Umbilical cord (tissue), 2 donors: ENCODE measurements around the gene C3orf52. TPM values are rescaled to one million over a fixed set of nuclear protein-coding genes. Genes with fewer than 3 reads are reported as not detected.

Experiments used
- DNase-seq: peaks from one replicate; pipeline ENCODE4 v3.0.0-alpha.2; 2015; ENCODE audit warnings: low spot score
- total RNA-seq: library from RNA; depleted of rRNA; stranded (reverse); fragments of >200 nt; gene quantifications from one replicate; pipeline ENCODE4 v1.2.3, GENCODE V29; 2014; ENCODE audit warnings: low replicate concordance; ENCODE audit not compliant: insufficient read depth

C3orf52 gene
- total RNA-seq, 1 donor from 2014 or later: 16.1 TPM

GRCh38 chr3:112117841-112118571, 31.8 kb downstream of the C3orf52 start:
- DNase-seq: no peak

- no peak for DNase-seq
Observed at GRCh38 chr3:112119962-112120836, 34.0 kb downstream of the C3orf52 start.

- DNase-seq: no peak
Observed at GRCh38 chr3:112121577-112122547, 35.7 kb downstream of the C3orf52 start.

GRCh38 chr3:112122870-112123269, 36.7 kb downstream of the C3orf52 start:
- DNase-seq: no peak

- DNase-seq: no peak
Observed at GRCh38 chr3:112123548-112123947, 37.4 kb downstream of the C3orf52 start.

GRCh38 chr3:112124907-112125607, 38.9 kb downstream of the C3orf52 start:
- no peak for DNase-seq

GRCh38 chr3:112126511-112126911, 40.3 kb downstream of the C3orf52 start:
- DNase-seq: peak; percentile 24

GRCh38 chr3:112127522-112128494, 41.6 kb downstream of the C3orf52 start:
- DNase-seq: no peak

GRCh38 chr3:112128843-112129727, 42.9 kb downstream of the C3orf52 start:
- DNase-seq: peak; percentile 45

- no peak for DNase-seq
Observed at GRCh38 chr3:112129925-112130637, 43.9 kb downstream of the C3orf52 start.

- DNase-seq: no peak
Observed at GRCh38 chr3:112130638-112130993, 44.4 kb downstream of the C3orf52 start.

GRCh38 chr3:112131111-112131510, 44.9 kb downstream of the C3orf52 start:
- DNase-seq: no peak

- no peak for DNase-seq
Observed at GRCh38 chr3:112132088-112132487, 45.9 kb downstream of the C3orf52 start.

GRCh38 chr3:112132554-112132953, 46.4 kb downstream of the C3orf52 start:
- no peak for DNase-seq

GRCh38 chr3:112132975-112133448, 46.8 kb downstream of the C3orf52 start, which contains the start of gene GCSAM:
GCSAM (minus strand) TSS chr3:112133248; CDS start chr3:112133120, 128 bp downstream.
- DNase-seq: peak; percentile 54

GRCh38 chr3:112133626-112134334, 47.6 kb downstream of the C3orf52 start:
- no peak for DNase-seq
